ENCODE measurements around the gene GSTK1. TPM values are rescaled to one million over a fixed set of nuclear protein-coding genes. Genes with fewer than 3 reads are reported as not detected.

The GSTK1 gene
- total RNA-seq, 4 donors from 2014 or later, result 97.0 to 180 (median 139) TPM

- 42 to 45% methylated on average over 9 of the region's 9 CpGs for WGBS, 2 donors
- no peak for DNase-seq (ENCODE audit: low spot score in 2 of 2)
- H3K4me3 ChIP-seq (ENCODE audit: low read depth, poor library complexity, severe bottlenecking), result no peak overlapping the region
- intact Hi-C loops (cut with DNase I; ENCODE audit: low total_unique reads), result no loop called here
- TF ChIP-seq CTCF (IDR thresholded peaks at IDR 0.05) (no peak), POLR2A (IDR thresholded peaks at IDR 0.05) (no peak)
Observed at GRCh38 chr7:143229054-143229790, 34.0 kb upstream of the GSTK1 start.

DNA sequence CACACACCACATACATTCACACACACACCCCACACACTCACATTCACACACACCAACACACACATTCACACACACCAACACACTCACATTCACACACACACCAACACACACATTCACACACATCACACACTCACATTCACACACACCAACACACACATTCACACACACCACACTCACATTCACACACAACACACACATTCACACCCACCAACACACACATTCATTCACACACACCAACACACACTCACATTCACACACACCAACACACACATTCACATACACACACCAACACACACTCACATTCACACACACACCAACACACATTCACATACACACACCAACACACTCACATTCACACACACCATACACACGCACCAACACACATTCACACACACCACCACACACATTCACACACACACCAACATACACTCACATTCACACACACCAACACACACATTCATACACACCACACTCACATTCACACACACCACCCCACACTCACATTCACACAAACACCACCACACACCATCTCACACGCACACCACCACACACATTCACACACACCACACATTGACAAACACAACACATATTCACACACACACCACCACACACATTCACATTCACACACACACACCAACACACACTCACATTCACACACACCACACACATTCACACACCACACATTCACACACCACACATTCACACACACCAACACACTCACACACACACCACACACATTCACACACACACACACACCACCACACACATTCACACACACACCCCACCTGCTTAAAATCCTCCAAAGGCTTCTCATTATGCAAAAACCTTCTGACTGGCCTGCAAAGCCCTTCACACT, 32.4 kb upstream of the GSTK1 start:
- no peak overlapping the region for H3K4me3 ChIP-seq (ENCODE audit: low read depth, poor library complexity, severe bottlenecking)
- intact Hi-C loops (cut with DNase I; ENCODE audit: low total_unique reads), result no loop called here
- 93 to 97% methylated on average over 2 of the region's 2 CpGs for WGBS, 2 donors
- no peak for DNase-seq (ENCODE audit: low spot score in 2 of 2)
- TF ChIP-seq POLR2A (IDR thresholded peaks at IDR 0.05), result no peak
- no peak for TF ChIP-seq CTCF (IDR thresholded peaks at IDR 0.05)

DNA sequence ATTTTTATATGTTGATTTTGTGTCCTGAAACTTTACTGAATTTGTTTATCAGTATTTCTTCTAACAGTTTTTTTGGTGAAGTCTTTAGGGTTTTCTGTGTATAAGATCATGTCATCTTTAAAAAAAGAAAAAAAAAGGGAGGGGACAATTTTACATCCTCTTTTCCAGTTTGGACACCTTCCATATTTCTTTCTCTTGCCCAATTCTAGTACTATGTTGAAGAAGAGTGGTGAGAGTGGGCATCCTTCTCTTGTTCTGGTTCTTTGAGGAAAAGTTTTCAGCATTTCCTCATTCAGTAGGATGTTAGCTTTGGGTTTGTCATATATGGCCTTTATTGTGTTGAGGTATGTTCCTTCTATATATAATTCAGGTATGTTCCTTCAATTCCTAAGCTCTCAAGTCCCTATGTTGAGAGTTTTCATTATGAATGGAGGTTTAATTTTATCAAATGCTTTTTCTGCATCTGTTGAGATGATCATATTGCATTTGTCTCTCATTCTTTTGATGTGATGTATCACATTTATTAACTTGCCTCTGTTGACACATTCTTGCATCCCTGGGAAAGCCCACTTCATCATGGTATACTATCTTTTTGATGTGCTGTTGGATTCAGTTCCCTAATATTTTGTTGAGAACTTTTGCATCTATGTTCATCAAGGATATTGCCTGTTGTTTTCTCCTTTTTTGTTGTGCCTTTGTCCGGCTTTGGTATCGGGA, 29.3 kb upstream of the GSTK1 start:
- no peak for TF ChIP-seq POLR2A (IDR thresholded peaks at IDR 0.05)
- TF ChIP-seq CTCF (IDR thresholded peaks at IDR 0.05), result no peak
- no peak for DNase-seq (ENCODE audit: low spot score in 2 of 2)
- intact Hi-C loops (cut with DNase I; ENCODE audit: low total_unique reads), result no loop called here
- WGBS, 2 donors, result 94 to 96% methylated on average over 2 of the region's 2 CpGs
- no peak overlapping the region for H3K4me3 ChIP-seq (ENCODE audit: low read depth, poor library complexity, severe bottlenecking)

- WGBS, 2 donors, result 75 to 87% methylated on average over 3 of the region's 3 CpGs
- intact Hi-C loops (cut with DNase I; ENCODE audit: low total_unique reads), result no loop called here
- no peak for TF ChIP-seq CTCF (IDR thresholded peaks at IDR 0.05)
- no peak for TF ChIP-seq POLR2A (IDR thresholded peaks at IDR 0.05)
- H3K4me3 ChIP-seq (ENCODE audit: low read depth, poor library complexity, severe bottlenecking), result no peak overlapping the region
- no peak for DNase-seq (ENCODE audit: low spot score in 2 of 2)
Observed at GRCh38 chr7:143234533-143234875, 28.7 kb upstream of the GSTK1 start.

GRCh38 chr7:143235561-143235960, 27.7 kb upstream of the GSTK1 start:
- WGBS, 2 donors, result 30% methylated on average over 1 of the region's 1 CpG
- H3K4me3 ChIP-seq (ENCODE audit: low read depth, poor library complexity, severe bottlenecking), result no peak overlapping the region
- no peak for DNase-seq (ENCODE audit: low spot score in 2 of 2)
- TF ChIP-seq POLR2A (IDR thresholded peaks at IDR 0.05) (no peak), CTCF (IDR thresholded peaks at IDR 0.05) (no peak)
- intact Hi-C loops (cut with DNase I; ENCODE audit: low total_unique reads), result loop anchor here (5.0 kb wide), 1 partner anchor 67 kb away; no protein-coding TSS in a partner anchor

Data from lower leg skin (tissue), 4 donors.